Stimulated activated CD4-positive, alpha-beta T cell treated with anti-CD3 and anti-CD28 coated beads, Interleukin-15, amount 100 ng/mL, for 24 hours (primary cell): ENCODE data around the gene CAMK2D.

Experiments used
- DNase-seq: peaks from one replicate; pipeline ENCODE4 v3.0.0-alpha.2; 2020

Gene CAMK2D

GRCh38 chr4:113559947-113560346 is 201.6 kb downstream of the CAMK2D start:
- DNase-seq = no peak

- DNase-seq = no peak
Observed at GRCh38 chr4:113556382-113557134, 205.0 kb downstream of the CAMK2D start.

- no peak for DNase-seq
Observed at GRCh38 chr4:113555868-113556267, 205.7 kb downstream of the CAMK2D start.

GRCh38 chr4:113553082-113553481 is 208.5 kb downstream of the CAMK2D start:
- DNase-seq = no peak

- no peak for DNase-seq
Observed at GRCh38 chr4:113550510-113550909, 211.0 kb downstream of the CAMK2D start.

- no peak for DNase-seq
Observed at GRCh38 chr4:113548303-113548702, 213.2 kb downstream of the CAMK2D start.

GRCh38 chr4:113547487-113548042 is 214.0 kb downstream of the CAMK2D start:
- peak; percentile 93 for DNase-seq

DNA sequence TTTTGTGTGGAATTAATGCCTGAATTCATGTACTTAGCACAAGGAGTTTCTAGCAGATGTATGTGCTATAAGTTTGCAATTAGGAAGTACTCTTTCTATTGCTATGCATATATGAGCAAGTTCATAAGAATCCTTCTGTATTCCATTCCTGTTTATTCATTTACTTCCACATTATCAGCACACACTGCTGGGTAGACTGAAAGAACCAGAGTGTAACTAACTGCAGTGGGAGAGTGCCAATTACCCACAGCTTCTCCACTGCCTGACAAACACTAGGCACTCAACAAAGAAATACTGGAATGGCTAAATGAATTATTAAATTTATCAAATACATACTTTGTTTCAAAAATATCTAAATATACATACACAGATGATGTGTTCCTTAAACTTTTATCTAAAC is 219.6 kb downstream of the CAMK2D start:
- DNase-seq = no peak

DNA sequence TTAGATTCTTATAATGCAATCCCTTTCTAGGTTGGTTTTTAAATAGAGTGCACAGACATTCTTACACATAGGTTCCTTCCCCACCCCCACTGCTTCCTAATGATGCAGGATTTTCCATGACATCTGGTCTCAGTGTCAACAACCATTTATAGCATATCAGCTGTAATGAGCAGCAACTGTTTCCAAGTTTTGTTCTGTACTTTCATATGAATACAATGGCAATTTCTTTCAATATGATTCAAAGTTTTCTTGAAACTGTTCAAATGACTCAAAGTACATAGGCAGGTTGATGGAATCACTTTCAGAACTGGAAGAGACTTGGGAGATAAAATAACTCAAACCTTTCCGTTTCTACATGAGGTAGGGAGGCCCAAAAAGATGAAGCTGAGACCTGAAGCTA is 220.7 kb downstream of the CAMK2D start:
- peak; percentile 73 for DNase-seq

GRCh38 chr4:113539408-113539807 is 222.1 kb downstream of the CAMK2D start:
- peak; percentile 31 for DNase-seq

DNA sequence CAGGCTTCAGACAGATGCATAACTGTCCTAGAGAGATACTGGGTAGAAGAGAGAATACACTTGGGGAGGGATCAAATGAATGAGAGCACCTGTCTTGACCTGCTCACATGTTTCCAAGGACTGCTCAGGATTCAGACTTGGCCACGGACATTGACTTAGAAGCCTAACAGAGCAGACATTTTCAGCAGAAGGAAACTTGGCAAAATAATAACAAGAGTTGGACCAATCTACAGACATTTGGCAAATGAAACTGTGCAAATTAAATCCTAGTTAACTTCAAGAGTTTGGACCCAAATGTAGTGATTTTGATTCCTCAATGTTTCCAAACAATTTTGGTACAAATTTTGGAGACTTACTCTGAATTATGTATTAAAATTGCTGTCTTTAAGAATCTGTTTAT is 223.9 kb downstream of the CAMK2D start:
- no peak for DNase-seq

DNA sequence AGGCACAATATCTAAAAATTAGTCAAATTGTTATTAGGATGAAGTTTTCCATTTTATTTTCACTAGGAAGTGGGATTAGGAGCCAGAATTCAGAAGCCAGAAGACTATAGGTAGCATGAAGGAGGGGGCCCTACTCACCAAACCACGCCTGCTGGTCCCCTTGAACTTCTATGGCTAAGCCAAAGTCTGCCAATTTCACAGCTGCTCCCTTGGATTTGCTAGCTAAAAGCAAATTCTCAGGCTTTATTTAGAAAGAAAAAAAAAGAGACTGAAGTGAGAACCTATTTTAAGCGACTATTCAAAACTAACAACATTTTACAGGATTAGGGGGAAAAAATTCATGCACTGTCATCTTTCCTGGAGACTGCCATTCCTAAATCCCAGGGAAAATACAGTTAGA is 224.3 kb downstream of the CAMK2D start:
- no peak for DNase-seq

- DNase-seq = no peak
Observed at GRCh38 chr4:113534711-113535110, 226.8 kb downstream of the CAMK2D start.

DNA sequence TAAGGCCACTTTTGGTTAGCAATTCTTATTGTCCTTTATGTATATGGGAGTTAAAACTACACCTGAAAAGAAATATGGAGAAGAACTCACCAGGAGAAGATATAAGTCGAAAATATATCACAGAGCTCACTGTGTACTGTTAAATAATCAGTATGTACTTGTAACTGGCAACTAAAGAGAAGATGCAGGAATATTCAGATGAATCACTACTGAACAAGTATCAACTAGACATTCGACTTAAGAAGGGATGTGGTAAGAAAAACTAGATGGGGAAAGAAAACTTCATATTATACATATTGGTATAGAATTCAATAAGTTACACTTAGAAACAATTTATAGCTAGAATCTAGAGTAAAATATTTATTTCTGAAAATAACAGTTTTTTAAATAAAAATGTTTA is 230.0 kb downstream of the CAMK2D start:
- no peak for DNase-seq

DNA sequence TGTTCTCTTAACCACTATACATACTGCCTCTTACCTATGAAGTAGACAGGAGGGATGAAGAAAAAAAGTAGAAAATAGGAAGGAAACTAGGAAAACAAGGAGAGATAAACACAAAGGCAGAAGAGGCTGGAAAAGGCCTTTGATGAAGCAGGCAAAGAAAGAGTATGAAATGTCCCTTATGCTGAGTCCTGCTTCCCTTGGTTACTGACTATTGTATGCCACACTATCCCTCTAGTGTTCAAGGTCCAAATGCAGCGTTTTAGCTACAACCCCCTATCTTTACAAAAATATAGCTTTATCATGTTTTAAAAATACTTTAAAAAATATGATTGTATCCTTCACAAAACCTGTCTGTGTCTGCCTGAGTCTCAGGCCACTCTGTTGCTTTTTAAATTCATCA is 233.1 kb downstream of the CAMK2D start:
- DNase-seq = no peak

GRCh38 chr4:113525521-113525920 is 236.0 kb downstream of the CAMK2D start:
- DNase-seq = no peak

- no peak for DNase-seq
Observed at GRCh38 chr4:113524505-113525186, 236.9 kb downstream of the CAMK2D start.

- DNase-seq = no peak
Observed at GRCh38 chr4:113524096-113524495, 237.4 kb downstream of the CAMK2D start.

DNA sequence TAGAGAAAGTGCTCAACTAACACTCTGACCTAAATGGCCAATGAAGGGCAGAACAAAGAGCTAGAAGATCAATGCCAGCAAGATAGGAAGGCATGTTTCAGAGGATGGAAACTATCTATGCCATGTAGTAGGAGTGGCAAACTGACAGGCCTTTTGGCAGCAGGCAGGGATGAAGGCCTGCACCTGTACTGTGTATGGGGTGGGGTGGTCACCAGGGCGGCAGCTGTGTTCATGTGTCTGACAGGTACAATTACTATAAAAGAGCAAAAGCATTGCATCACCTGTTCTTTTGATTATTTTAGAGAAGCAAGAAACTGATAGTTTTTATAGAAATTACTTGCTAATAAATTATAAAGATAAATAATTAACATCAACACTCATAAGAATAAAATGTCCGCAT is 239.1 kb downstream of the CAMK2D start:
- no peak for DNase-seq

DNA sequence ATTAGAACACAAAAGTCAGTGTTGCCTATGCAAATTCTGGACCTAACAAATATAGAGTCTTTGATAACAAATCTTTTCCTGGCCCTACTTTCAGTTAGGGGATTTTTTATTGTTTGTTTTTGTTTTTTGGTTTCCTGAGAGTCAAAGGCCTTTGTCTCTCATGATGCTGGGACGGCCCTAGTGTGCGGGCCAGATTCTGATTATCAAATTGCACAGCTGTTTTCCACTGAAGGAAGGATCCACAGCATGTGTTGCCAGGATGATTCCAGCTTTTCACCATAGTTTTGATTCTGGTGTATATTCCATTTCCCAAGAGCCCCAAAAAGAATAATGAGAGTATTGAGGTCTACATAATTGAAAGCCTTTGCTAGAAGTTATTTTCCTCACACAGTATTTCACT is 248.2 kb downstream of the CAMK2D start:
- DNase-seq = no peak

- DNase-seq = no peak
Observed at GRCh38 chr4:113512880-113513279, 248.7 kb downstream of the CAMK2D start.

GRCh38 chr4:113511944-113512343 is 249.6 kb downstream of the CAMK2D start:
- no peak for DNase-seq

DNA sequence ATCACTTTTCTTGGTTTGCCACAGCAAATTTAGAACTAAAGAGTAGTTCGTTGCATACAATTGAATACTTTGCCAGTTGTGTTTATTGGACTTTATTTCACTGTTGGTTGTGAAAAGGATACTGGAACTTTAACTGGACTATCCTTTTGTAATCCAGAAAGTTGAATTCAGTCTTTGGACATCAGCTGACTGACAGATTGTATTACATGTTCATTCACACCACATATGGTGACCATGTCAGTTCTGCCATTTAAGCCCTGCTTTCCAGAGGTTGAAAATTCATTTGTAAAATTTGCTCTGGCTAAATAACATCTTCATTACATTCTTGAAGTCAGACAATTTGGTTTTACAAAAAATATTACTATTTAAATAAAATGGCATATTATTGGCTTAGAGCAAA is 251.7 kb downstream of the CAMK2D start:
- DNase-seq = no peak

DNA sequence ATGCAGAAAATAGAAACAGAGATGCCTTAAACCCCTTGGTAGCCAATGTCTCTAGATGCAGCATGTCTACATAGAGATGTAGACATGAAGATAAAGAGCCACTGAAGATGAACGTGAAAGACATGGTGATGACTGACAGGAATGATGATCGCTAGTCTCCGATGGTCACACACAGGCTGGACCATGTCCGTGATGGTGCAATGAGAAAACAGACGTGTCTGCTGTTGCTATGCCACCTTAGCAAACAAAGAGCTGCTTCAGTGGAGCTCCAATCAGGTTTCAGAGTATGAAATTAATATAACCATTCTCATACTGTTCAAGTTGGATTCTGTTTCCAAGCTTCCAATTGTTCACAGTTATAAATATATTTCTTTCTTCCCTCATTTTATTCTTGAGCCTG is 256.5 kb downstream of the CAMK2D start:
- no peak for DNase-seq
